Bronchus fibroblast of lung (primary cell): ENCODE results near the gene CEACAM7. TPM values are rescaled to one million over a fixed set of nuclear protein-coding genes. Genes with fewer than 3 reads are reported as not detected.

Experiments used
- total RNA-seq: library from RNA; depleted of rRNA; stranded (reverse); fragments of >200 nt; gene quantifications from 2 replicates; pipeline ENCODE4 v1.2.3, GENCODE V29; 2015

Gene CEACAM7
- total RNA-seq: not detected in 2 replicates

GRCh38 chr19:41688098-41688497 lies at the start of gene CEACAM7:
CEACAM7 (minus strand) TSS chr19:41688270; CDS start chr19:41688165, 105 bp downstream.

DNA sequence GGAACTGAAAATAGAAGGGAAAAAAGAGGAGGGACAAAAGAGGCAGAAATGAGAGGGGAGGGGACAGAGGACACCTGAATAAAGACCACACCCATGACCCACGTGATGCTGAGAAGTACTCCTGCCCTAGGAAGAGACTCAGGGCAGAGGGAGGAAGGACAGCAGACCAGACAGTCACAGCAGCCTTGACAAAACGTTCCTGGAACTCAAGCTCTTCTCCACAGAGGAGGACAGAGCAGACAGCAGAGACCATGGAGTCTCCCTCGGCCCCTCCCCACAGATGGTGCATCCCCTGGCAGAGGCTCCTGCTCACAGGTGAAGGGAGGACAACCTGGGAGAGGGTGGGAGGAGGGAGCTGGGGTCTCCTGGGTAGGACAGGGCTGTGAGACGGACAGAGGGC lies 20.4 kb upstream of the CEACAM7 start, which contains the start of gene CEACAM5:
Gene CEACAM5, plus strand, starts transcription at position 146 of the 400 bp plus-strand sequence. Its CDS starts 106 bp downstream, at position 252.

DNA sequence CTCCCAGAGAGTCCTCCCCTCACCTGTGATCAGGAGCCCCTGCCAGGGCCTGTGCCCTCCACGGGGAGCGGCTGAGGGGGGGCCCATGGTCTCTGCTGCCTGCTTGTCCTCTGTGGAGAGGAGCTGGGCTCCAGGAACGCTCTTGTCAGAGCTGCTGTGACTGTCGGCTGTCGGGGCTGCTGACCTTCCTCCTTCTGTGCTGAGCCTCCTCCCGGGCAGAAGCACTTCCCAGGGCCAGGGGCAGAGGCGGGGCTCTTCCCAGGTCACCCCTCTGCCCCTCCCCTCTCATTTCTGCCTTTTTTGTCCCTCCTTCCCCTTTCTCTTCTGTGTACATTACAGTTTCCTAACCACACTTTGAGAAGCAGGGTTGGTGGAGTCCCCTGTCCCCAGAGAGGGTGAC lies 61.2 kb downstream of the CEACAM7 start, which contains the start of gene CEACAM4:
Gene CEACAM4, minus strand, starts transcription at position 198 of the 400 bp plus-strand sequence. Its CDS starts 111 bp downstream, at position 87.

Other genes with a start within 250 kb of the CEACAM7 start
- 56.0 and 57.2 TPM in 2 replicates for gene DMAC2, start 248.4 kb downstream of the CEACAM7 start, total RNA-seq
- not detected in 2 replicates for gene ERICH4, start 245.1 kb downstream of the CEACAM7 start, total RNA-seq
- gene CEACAM21, start 112.1 kb downstream of the CEACAM7 start, total RNA-seq: not detected in 2 replicates
- not detected in 2 replicates for gene CEACAM4, start 61.2 kb downstream of the CEACAM7 start, total RNA-seq
- gene CEACAM5, start 20.4 kb upstream of the CEACAM7 start, total RNA-seq: not detected in 2 replicates
- gene CEACAM6, start 67.3 kb upstream of the CEACAM7 start, total RNA-seq: not detected in 2 replicates
- not detected in 2 replicates for gene CEACAM3, start 108.3 kb upstream of the CEACAM7 start, total RNA-seq
- not detected in 2 replicates for gene LYPD4, start 156.4 kb upstream of the CEACAM7 start, total RNA-seq
- not detected in 2 replicates for gene DMRTC2, start 156.8 kb upstream of the CEACAM7 start, total RNA-seq
- gene RPS19, start 172.0 kb upstream of the CEACAM7 start, total RNA-seq: 1,890 and 2,099 TPM in 2 replicates
- under 0.01 and 0.45 TPM in 2 replicates for gene CD79A, start 189.0 kb upstream of the CEACAM7 start, total RNA-seq
- 54.0 and 56.3 TPM in 2 replicates for gene ARHGEF1, start 194.9 kb upstream of the CEACAM7 start, total RNA-seq
- under 0.01 TPM in 2 replicates for gene ERFL, start 240.2 kb upstream of the CEACAM7 start, total RNA-seq